ENCODE data around the gene POC5.

Gene POC5

GRCh38 chr5:75656311-75657003 lies 60.8 kb downstream of the POC5 start:
- DNase-seq, result no peak

GRCh38 chr5:75654693-75655295 lies 62.4 kb downstream of the POC5 start:
- DNase-seq, result no peak

- no peak for DNase-seq
These were observed 63.7 kb downstream of the POC5 start for GRCh38 chr5:75653521-75653920.

GRCh38 chr5:75651575-75652238 lies 65.5 kb downstream of the POC5 start:
- no peak for DNase-seq

GRCh38 chr5:75648712-75649111 lies 68.5 kb downstream of the POC5 start:
- no peak for DNase-seq

GRCh38 chr5:75640826-75641225 lies 76.4 kb downstream of the POC5 start:
- no peak for DNase-seq

- DNase-seq, result no peak
These were observed 76.8 kb downstream of the POC5 start for GRCh38 chr5:75640395-75640794.

GRCh38 chr5:75639535-75640311 lies 77.5 kb downstream of the POC5 start:
- no peak for DNase-seq

- DNase-seq, result no peak
These were observed 79.3 kb downstream of the POC5 start for GRCh38 chr5:75637949-75638348.

GRCh38 chr5:75632321-75632720 lies 84.9 kb downstream of the POC5 start:
- DNase-seq, result no peak

GRCh38 chr5:75630875-75631274 lies 86.4 kb downstream of the POC5 start:
- DNase-seq, result no peak

- no peak for DNase-seq
These were observed 89.4 kb downstream of the POC5 start for GRCh38 chr5:75627801-75628200.

GRCh38 chr5:75626959-75627358 lies 90.3 kb downstream of the POC5 start:
- no peak for DNase-seq
